ENCODE data around the gene CD52.

Gene CD52

GRCh38 chr1:26346274-26347033 is 28.7 kb downstream of the CD52 start:
- no peak for DNase-seq
- intact Hi-C loops (cut with DNase I): no loop called here

GRCh38 chr1:26349188-26349876 is 31.6 kb downstream of the CD52 start:
- intact Hi-C loops (cut with DNase I): no loop called here

DNA sequence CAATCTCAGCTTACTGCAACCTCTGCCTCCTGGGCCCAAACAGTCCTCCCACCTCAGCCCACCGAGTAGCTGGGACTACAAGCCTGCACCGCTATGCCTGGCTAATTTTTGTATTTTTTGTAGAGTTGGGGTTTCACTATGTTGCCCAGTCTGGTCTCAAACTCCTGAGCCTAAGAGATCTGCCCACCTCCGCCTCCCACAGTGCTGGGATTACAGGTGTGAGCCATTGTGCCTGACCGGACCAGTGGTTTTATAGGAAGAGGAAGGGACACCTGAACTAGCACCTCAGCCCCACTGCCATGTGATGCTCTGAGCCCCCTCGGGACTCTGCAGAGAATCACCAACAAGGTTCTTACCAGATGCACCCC is 32.1 kb downstream of the CD52 start:
- no peak for DNase-seq

More at GRCh38 chr1:26349188-26349876, 31.6 kb downstream of the CD52 start:
- DNase-seq: no peak

GRCh38 chr1:26350343-26350700 is 32.6 kb downstream of the CD52 start:
- no peak for DNase-seq
- intact Hi-C loops (cut with DNase I): no loop called here

More for the DNA sequence above, 32.1 kb downstream of the CD52 start:
- intact Hi-C loops (cut with DNase I): no loop called here

DNA sequence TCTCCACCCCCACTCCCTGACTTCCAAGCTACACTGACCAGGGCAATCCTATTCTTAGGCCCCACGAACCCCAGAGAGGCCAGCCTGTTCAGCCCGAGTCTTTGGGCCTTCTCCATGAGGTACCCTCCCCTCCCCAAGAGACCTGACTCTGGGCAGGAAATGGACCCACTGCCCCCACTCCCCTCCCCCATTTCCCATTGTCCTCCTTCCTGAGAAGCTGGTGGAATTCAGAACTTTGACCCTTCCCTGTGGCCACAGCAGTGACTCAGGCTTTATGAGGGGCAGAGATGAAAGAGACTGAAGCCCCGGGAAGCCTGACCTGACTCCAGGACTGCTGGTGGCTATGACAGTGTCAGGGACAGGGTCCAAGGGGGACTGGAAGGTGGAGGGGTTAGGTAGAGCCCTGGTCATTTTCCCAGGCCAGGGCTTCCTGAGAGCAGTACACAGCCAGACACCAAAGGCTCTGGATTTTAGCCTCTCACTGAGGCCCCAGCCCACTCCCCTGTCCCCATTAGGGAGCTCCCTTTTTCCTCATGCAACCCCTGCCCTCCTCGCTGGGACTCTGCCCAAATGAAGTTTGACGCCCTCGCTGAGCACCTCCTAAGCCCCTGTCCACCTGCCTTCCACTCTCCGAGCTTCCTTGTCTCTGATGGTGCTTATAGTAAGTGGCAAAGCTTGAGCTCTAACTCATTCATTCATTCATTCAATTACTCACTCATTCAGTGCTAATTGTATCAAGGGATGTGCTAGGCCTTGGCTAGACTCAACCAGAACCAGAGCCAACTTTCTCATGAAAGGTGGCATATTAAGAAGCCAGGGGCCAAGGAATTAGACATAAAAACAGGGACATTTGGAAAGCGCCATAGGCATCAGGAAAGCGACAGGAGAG is 33.2 kb downstream of the CD52 start:
- intact Hi-C loops (cut with DNase I): no loop called here
- DNase-seq: no peak

DNA sequence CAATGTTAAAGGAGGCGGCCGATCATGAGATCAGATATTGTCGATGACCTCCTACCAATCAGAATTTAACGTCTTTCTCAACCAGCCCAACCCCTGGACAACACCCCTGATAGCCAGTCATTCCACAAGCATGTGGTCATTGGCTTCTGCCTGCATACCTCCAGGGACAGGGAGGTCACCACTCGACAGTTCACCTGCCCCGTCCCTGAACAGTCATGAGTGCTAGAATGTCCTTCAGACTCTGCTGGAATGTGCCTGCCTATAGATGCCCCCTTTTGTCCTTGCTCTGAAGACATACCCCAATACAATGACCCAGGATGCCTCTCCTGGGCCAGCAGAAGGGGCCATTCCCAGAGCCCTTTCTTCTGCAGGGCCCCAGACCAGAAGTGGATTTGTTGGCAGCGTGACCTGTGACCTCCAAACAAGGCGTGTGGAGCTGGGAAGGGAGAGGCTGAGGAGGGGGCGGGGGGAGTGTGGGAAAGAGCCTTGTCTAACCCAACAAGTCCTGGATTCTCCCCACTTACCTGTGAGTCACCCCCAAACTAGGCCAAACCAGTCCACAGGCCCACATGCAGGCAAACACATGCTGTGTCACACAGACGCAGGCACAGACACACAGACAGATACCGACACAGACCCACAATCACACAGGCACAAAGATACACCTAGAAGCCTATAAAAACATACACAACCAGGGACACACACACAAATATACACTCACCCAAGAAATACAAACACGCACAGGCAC is 34.0 kb downstream of the CD52 start:
- intact Hi-C loops (cut with DNase I): no loop called here
- no peak for DNase-seq

GRCh38 chr1:26352338-26352679 is 34.6 kb downstream of the CD52 start:
- DNase-seq: no peak
- intact Hi-C loops (cut with DNase I): no loop called here

DNA sequence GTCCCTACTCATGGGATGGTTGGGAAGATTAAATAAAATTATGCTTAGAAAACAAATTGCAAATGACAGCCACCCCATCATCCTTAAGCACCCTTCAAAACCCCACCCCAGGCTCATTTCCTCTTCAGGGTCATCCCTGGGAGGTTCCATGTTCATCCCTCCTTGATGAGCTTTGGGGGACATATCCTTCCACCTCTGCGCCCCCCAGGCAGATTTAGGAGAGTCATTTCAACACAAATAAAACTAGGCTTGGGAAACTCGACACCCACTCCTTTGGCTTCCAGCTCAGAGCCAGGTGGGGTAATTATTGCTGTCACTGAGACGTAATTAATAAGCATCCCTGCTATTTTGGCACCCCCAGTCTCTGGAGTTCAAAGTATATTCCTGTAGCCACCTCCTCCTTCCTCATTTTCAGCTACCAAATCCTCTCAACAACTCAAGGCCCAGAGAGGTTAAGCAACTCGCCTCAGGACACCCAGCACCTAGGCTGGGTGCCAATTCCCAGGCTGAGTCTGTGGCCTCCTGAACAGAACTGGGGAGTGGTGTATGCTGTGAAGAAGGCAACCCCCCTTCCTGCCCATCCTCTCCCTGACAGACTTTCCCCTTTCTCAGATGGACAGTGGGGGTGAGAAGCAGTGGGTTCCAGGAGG is 35.6 kb downstream of the CD52 start:
- intact Hi-C loops (cut with DNase I): no loop called here
- no peak for DNase-seq

DNA sequence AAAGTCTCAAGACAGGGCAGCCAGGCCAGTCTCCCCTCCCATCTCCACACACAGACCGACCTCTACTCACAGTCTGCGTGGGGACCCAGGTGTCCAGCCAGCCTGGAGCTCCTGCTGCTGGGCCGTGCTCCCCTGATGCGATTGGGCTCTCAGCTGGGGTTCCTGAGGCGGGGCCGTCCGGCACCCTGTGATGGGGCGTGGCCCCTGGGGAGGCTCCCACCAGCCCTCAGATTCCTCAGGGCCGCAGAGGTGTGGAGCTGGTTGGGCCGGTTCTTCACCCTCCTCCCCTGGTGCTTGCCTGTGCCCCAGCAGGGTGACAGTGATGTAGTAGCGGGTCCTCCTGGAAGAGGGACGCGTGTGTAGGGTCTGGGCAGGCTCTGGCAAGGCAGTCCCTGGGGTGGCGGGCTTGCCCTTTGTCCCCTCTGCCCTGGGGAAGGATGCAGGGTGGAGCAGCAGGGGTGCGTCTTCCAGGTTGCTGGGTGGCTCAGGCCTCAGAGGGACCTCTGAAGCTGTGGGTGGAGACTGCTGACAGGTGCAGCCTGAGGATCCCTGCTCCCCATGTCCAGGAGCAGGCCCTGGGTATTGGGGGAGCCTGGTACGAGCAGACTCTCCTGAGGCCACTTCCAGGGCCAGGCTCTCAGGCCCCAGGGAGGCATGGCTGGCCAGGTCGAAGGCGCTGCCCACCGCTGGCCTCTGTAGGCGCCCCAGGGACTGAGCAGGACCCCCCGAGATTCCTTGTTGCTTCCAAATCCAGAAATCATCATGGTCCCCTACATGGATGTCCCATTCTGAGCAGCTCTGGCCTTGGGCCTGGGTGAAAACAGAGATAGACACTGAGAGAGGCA is 36.4 kb downstream of the CD52 start, which contains the start of gene CRYBG2:
Gene CRYBG2, minus strand, starts transcription at position 155 of the 845 bp plus-strand sequence. CDS start 7,473 bp downstream, outside the sequence.
- no peak for DNase-seq
- intact Hi-C loops (cut with DNase I): no loop called here

GRCh38 chr1:26354972-26355371 is 37.2 kb downstream of the CD52 start:
- intact Hi-C loops (cut with DNase I): no loop called here

GRCh38 chr1:26356106-26356505 is 38.3 kb downstream of the CD52 start:
- DNase-seq: no peak
- intact Hi-C loops (cut with DNase I): no loop called here

More at GRCh38 chr1:26354972-26355371, 37.2 kb downstream of the CD52 start:
- DNase-seq: no peak

DNA sequence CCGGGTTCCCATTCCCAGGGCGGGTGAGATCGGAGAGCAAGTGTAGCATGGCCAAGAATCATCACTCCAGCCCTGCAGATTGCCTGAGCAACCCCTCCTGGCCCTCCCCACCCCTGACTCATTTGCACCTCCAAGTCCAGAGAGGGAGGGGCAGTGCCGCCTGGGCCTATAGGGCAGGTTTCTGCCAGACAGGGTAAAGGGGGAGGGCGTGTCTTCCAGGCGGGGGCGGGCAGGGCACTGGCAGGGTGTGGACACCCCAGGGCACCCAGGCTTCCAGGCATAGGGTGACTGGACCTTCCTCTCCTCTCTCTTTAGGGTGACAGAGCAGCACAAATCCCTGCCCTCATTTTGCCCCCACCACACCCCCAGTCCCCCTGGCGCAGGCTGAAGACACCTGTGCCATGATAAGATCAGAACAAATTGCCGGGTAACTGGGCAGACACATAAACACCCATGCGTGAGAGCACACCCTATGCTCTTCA is 39.4 kb downstream of the CD52 start:
- intact Hi-C loops (cut with DNase I): no loop called here
- DNase-seq: no peak

DNA sequence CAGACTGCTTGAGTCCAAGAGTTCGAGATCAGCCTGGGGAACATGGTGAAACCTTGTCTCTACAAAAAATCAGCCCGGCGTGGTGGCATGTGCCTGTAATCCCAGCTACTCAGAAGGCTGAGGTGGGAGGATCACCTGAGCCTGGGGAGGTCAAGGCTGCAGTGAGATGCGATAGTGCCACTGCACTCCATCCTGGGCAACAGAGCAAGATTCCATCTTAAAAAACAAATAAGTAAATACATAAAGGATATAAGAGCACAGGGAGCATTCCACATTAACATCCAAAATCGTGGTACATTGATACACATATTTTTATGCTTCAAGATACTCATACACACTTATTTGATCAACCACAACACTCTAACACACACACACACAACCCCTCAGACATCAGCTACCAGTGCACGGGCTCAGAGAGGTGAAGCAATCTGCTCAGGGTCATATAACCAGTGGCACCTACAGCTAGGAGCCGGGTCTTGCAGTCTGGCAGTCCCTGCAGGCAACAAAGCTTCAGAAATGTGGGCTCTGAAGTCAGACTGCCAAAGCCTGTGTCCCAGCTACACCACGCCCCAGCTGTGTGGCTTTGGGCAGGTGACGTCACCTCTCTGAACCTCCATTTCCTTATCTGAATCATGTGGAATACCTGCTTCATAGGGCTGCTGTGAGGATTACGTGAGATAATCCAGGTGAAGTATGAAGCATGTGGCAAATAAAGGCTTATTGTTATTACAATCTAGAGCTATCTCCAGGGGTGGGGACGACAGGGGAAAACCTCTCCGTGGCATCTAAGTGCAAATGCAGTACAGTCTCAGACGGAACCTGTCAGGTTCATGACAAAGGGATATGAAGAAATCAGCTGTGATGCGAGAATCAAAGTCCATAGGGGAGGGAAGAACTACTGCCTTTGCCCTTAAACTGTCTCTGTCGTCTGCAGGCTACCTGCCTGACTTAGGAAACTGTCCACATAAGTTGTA is 40.9 kb downstream of the CD52 start:
- DNase-seq: no peak
- intact Hi-C loops (cut with DNase I): no loop called here

DNA sequence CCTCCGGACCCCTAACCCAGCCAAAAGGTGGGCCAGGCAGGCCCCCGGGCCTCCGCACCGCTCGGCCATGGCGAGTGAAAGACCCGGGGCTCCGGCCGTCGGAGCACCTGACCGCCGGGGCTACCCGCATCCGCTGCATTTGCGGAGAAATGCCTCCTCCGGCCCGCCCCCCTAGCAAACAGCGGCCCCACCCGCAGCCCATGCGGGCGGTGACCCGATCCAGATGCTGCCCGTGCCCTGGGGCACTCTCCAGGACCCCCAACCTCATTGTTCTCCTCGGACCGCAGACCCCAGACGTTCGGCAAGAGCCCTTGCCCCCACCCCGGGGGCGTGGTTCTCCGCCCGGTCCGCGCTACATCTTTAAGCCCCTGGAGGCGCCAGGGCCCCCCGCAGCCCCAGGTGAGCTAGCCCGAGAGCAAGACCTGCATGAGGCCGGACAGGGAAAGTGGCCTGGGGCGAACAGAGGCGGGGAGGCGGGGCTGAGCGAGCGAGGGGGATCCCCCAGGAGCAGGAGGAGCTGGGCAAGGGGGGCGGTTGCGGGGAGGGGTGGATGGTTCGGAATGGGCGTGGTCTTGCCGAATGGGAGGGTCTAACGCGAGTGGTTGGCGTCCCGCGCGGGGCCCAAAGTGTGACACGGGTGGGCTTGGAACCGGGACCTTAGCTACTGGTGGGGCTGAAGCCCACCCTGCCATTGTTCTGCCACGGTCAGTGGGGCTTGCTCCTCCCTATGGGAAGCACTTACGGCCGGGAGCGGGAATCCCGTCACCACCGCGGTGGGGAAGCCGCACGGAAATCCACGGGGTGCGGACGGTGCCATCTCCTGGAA is 42.4 kb downstream of the CD52 start:
- no peak for DNase-seq
- intact Hi-C loops (cut with DNase I): no loop called here

DNA sequence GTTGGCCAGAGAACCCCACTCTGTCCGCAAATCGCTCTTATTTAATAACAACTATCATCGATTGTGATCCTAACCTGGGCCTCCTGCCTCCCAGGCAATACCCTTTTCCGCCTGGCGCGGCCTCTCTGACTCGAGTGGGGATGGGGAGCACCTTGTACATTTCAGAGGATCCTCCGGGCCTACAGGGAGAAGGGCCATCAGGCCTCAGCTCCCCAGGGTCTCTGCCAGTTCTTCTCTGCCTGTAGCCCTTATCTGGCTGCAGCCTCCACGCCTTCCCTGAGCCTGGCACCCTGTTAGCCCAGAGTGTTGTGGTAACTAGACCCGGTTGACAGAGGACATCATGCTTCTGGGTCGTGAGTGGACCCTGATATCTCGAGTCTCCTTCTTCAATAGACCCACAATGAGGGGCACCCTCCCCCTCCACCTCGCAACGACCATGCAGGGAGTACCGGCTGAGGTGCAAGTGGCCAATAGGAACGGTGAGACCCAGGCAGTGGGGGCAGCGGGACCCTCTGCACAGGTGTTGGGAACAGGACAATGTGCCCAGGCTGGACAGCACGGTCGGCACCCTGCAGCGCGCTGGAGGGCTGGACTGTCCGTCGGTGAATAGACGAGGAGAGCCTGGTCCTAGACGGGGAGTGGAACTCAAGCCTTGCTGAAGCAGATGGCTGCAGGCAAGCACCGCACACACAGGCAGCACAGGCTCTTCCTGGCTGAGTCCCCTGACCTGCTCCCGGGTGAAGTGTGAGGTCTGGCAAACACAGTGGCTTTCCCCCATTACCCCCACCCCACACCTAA is 43.2 kb downstream of the CD52 start:
- intact Hi-C loops (cut with DNase I): no loop called here
- DNase-seq: no peak
